GM06990 (cell line): ENCODE measurements around the gene KDM1B.

Experiments
- DNase-seq: peaks from one replicate; pipeline ENCODE4 v3.0.0-alpha.2; 2011; ENCODE audit not compliant: insufficient read length; ENCODE audit errors: extremely low read depth
- H3K27me3 ChIP-seq: replicated peaks from 2 replicates; pipeline ENCODE4 v1.6.0; 2011; ENCODE audit warnings: low read length; ENCODE audit not compliant: control insufficient read depth, insufficient read depth
- H3K36me3 ChIP-seq: 2 replicates; pipeline ENCODE4 v1.5.1; 2011; ENCODE audit warnings: low read length; ENCODE audit not compliant: control insufficient read depth, insufficient read depth
- H3K4me3 ChIP-seq: replicated peaks from 2 replicates; pipeline ENCODE4 v1.5.1; 2011; ENCODE audit warnings: low read depth, mild to moderate bottlenecking, control low read depth, low read length
- TF ChIP-seq, protein P1 (sequence below): IDR thresholded peaks from 2 replicates; pipeline ENCODE4 v1.5.1; 2011; ENCODE audit warnings: low read length, control low read depth, mild to moderate bottlenecking, inconsistent platforms; ENCODE audit not compliant: insufficient read depth, poor library complexity, severe bottlenecking

Gene KDM1B

DNA sequence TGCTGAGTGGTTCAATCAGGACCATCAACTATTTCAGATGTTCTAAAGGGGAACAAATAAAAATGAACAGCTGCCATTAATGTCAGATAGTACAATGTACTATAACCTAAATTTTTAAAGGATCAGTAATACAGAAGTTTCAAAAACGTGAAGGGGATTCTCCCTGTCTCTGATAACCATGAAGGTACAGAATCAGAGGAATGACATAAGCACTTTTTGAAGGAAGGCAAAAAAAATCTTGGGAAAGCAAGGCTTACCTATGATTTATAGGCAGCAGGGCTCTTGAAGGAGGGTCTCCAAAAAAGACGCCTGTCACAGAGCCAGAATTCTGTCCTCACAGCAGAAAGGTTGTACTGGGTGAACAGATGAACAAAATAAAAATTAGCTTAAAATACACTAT lies 89.0 kb downstream of the KDM1B start:
- no peaks in the 10 kb centered on the region for H3K27me3 ChIP-seq
- H3K36me3 ChIP-seq, result peaks cover 9% of the 10 kb centered on the region
- H3K4me3 ChIP-seq, result no peak overlapping the region
- DNase-seq, result no peak
- TF ChIP-seq, protein P1, sequence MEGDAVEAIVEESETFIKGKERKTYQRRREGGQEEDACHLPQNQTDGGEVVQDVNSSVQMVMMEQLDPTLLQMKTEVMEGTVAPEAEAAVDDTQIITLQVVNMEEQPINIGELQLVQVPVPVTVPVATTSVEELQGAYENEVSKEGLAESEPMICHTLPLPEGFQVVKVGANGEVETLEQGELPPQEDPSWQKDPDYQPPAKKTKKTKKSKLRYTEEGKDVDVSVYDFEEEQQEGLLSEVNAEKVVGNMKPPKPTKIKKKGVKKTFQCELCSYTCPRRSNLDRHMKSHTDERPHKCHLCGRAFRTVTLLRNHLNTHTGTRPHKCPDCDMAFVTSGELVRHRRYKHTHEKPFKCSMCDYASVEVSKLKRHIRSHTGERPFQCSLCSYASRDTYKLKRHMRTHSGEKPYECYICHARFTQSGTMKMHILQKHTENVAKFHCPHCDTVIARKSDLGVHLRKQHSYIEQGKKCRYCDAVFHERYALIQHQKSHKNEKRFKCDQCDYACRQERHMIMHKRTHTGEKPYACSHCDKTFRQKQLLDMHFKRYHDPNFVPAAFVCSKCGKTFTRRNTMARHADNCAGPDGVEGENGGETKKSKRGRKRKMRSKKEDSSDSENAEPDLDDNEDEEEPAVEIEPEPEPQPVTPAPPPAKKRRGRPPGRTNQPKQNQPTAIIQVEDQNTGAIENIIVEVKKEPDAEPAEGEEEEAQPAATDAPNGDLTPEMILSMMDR, result no peak

DNA sequence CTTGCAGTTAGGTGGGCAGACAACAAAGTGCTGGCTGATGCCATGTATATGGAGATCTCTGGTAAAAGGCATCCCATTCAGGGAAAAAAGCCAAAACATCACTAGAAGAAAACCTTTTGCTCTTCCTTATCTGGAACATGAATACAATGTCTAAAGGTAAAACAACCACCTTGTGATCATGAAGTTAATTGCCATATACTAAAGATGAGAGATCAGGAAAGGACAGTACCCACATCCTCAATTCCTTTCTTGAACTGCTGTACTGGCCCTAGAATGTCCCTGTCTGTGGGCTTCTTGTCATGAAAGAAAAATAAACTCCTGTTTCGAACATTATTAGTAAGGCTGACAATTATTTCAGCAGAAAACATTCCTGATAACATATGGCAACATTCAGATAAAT lies 89.9 kb downstream of the KDM1B start:
- H3K36me3 ChIP-seq, result peaks cover 9% of the 10 kb centered on the region
- no peak overlapping the region for H3K4me3 ChIP-seq
- TF ChIP-seq, protein P1, result no peak
- no peak for DNase-seq
- H3K27me3 ChIP-seq, result no peaks in the 10 kb centered on the region

GRCh38 chr6:18245642-18246041 lies 90.4 kb downstream of the KDM1B start:
- H3K36me3 ChIP-seq, result peaks cover 9% of the 10 kb centered on the region
- H3K27me3 ChIP-seq, result no peaks in the 10 kb centered on the region
- H3K4me3 ChIP-seq, result no peak overlapping the region
- DNase-seq, result peak; percentile 35
- TF ChIP-seq, protein P1, result no peak

DNA sequence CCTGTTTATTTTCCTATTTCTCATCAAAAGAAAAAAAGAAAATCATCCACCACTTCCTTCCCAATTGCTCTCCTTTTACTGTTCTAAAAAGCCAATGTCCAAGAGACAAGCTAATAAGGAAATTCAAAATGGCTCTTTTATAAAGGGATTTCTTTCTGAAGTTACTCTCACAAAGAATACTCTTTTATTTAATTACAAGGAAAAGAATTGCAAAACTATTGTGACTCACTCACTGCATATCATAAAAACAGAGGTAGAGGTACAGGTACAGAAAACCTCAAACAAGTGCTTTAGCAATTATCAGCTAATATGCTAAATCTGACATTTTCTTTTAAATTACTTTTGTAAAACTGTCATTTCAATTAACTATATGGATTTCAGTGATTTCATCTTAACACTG lies 91.0 kb downstream of the KDM1B start:
- H3K36me3 ChIP-seq, result peaks cover 9% of the 10 kb centered on the region
- DNase-seq, result no peak
- TF ChIP-seq, protein P1, result no peak
- H3K27me3 ChIP-seq, result no peaks in the 10 kb centered on the region
- H3K4me3 ChIP-seq, result no peak overlapping the region

GRCh38 chr6:18247002-18247401 lies 91.8 kb downstream of the KDM1B start:
- TF ChIP-seq, protein P1, result no peak
- H3K36me3 ChIP-seq, result peaks cover 9% of the 10 kb centered on the region
- no peak for DNase-seq
- H3K27me3 ChIP-seq, result no peaks in the 10 kb centered on the region
- no peak overlapping the region for H3K4me3 ChIP-seq

- DNase-seq, result no peak
- no peak overlapping the region for H3K4me3 ChIP-seq
- H3K36me3 ChIP-seq, result peaks cover 5% of the 10 kb centered on the region
- H3K27me3 ChIP-seq, result no peaks in the 10 kb centered on the region
- TF ChIP-seq, protein P1, result no peak
Observed at GRCh38 chr6:18248698-18249097, 93.5 kb downstream of the KDM1B start.
